Spinal cord (tissue), 10 donors: Measurements from ENCODE around the gene GRB2. TPM values are rescaled to one million over a fixed set of nuclear protein-coding genes. Genes with fewer than 3 reads are reported as not detected.
"Not testable (repeated sequence)": the region's sequence is repeated elsewhere in the genome, so short reads cannot be mapped to it uniquely, and the experiment has no call there.

Source experiments
- DNase-seq, 6 donors: peaks; one replicate each; pipeline versions ENCODE4 v3.0.0 to v3.0.0-alpha.2; 2013 to 2015; ENCODE audit warnings: low spot score in 6 of 6, low read depth in 4 of 6
- H3K27ac ChIP-seq: one replicate; pipeline ENCODE4 v1.5.1; 2013; ENCODE audit warnings: low read depth, low read length, control low read depth
- H3K27me3 ChIP-seq: one replicate; pipeline ENCODE4 v1.6.1; 2013; ENCODE audit warnings: low read length; ENCODE audit not compliant: control insufficient read depth, insufficient read depth
- H3K36me3 ChIP-seq: one replicate; pipeline ENCODE4 v1.6.1; 2013; ENCODE audit warnings: low read length; ENCODE audit not compliant: control insufficient read depth, insufficient read depth
- H3K4me1 ChIP-seq: one replicate; pipeline ENCODE4 v1.6.1; 2013; ENCODE audit warnings: low read length; ENCODE audit not compliant: control insufficient read depth, insufficient read depth
- H3K4me3 ChIP-seq: one replicate; pipeline ENCODE4 v1.5.1; 2013; ENCODE audit warnings: low read depth, low read length, control low read depth
- H3K9me3 ChIP-seq: one replicate; pipeline ENCODE4 v1.6.1; 2013; ENCODE audit warnings: low read length; ENCODE audit not compliant: control insufficient read depth, insufficient read depth
- WGBS: methylation state at CpG from one replicate; pipeline ENCODE4 v1.1.5; 2013; ENCODE audit warnings: missing lambda C conversion rate; ENCODE audit not compliant: insufficient coverage; 5-methylcytosine and 5-hydroxymethylcytosine counted together
- long read RNA-seq, 4 donors: transcript quantifications; one replicate each; lab custom pipeline, GENCODE V29; 2026
- polyA plus RNA-seq, 2 donors: library from polyadenylated mRNA; unstranded; fragments of 120-200 nt; gene quantifications; one replicate each; pipeline ENCODE4 v1.2.1, GENCODE V29; 2013; ENCODE audit not compliant: insufficient read length in 2 of 2
- total RNA-seq, 2 donors: library from RNA; depleted of rRNA in 1 of 2; stranded (reverse); fragments of 120-200 nt in 1 of 2; fragments of >200 nt in 1 of 2; gene quantifications; one replicate each; pipeline versions ENCODE4 v1.2.3 to v1.2.4, GENCODE V29; 2013 to 2014
- donor health status: healthy.

GRB2 gene
- 10 to 100 TPM; 86.6 to 91.8 TPM for total RNA-seq
- 100 to 1,000 TPM; 167 to 205 TPM for polyA plus RNA-seq
- long read RNA-seq, donor 1, transcript GRB2-202 (6 exons, 3,248 nt): minor isoform, 34 of 173 reads
- long read RNA-seq, donor 1, transcript GRB2-205 (5 exons, 3,182 nt): major isoform, 43 of 173 reads
- long read RNA-seq, donor 1, partial matches to known transcripts: 95 of 173 reads
- long read RNA-seq, donor 1, other reads (novel, unspliced or antisense): 0 of 173 reads
- long read RNA-seq, donor 2, transcript GRB2-205 (5 exons, 3,182 nt): minor isoform, 11 of 36 reads
- long read RNA-seq, donor 2, transcript GRB2-202 (6 exons, 3,248 nt): major isoform, 14 of 36 reads
- long read RNA-seq, donor 2, partial matches to known transcripts: 9 of 36 reads
- long read RNA-seq, donor 2, other reads (novel, unspliced or antisense): 0 of 36 reads
- long read RNA-seq, donor 3, transcript GRB2-205 (5 exons, 3,182 nt): major isoform, 20 of 52 reads
- long read RNA-seq, donor 3, transcript GRB2-202 (6 exons, 3,248 nt): minor isoform, 17 of 52 reads
- long read RNA-seq, donor 3, partial matches to known transcripts: 15 of 52 reads
- long read RNA-seq, donor 3, other reads (novel, unspliced or antisense): 0 of 52 reads
- long read RNA-seq, donor 4, transcript GRB2-202 (6 exons, 3,248 nt): major isoform, 16 of 24 reads
- long read RNA-seq, donor 4, transcript GRB2-205 (5 exons, 3,182 nt): minor isoform, 8 of 24 reads
- long read RNA-seq, donor 4, partial matches to known transcripts: 0 of 24 reads
- long read RNA-seq, donor 4, other reads (novel, unspliced or antisense): 0 of 24 reads

GRCh38 chr17:75405365-75406221 is at the start of gene GRB2:
TSS of gene GRB2 (minus strand) at chr17:75405678. CDS start at chr17:75393628, 12,050 bp downstream.
- Histone ChIP-seq H3K27ac (peak within 1 kb of the TSS; percentile 91), H3K36me3 (no peaks in the 10 kb centered on the region), H3K27me3 (no peaks in the 10 kb centered on the region), H3K4me1 (peaks cover 9% of the 10 kb centered on the region), H3K9me3 (no peaks in the 10 kb centered on the region), H3K4me3 (peak within 1 kb of the TSS; percentile 97)
- WGBS: under 1% methylated on average over 70 of the region's 74 CpGs
- peak; percentile 87 to 99 (median 94) for DNase-seq

GRCh38 chr17:75454672-75455071 is 49.2 kb upstream of the GRB2 start:
- not testable (repeated sequence) for H3K27ac ChIP-seq, H3K9me3 ChIP-seq, H3K36me3 ChIP-seq, H3K4me1 ChIP-seq, DNase-seq, H3K4me3 ChIP-seq, H3K27me3 ChIP-seq
- no CpG with 5 or more reads among the region's 3 CpGs for WGBS

- Histone ChIP-seq H3K36me3 (no peaks in the 10 kb centered on the region), H3K9me3 (no peaks in the 10 kb centered on the region), H3K4me1 (peaks cover 8% of the 10 kb centered on the region), H3K27ac (no peak overlapping the region), H3K4me3 (no peak overlapping the region), H3K27me3 (no peaks in the 10 kb centered on the region)
- DNase-seq: no peak
These were observed 48.7 kb upstream of the GRB2 start for GRCh38 chr17:75454193-75454592.

GRCh38 chr17:75450270-75450669 is 44.8 kb upstream of the GRB2 start:
- no peak overlapping the region for H3K27ac ChIP-seq
- 93% methylated on average over 3 of the region's 4 CpGs for WGBS

GRCh38 chr17:75447951-75448856 is 42.7 kb upstream of the GRB2 start:
- 88% methylated on average over 16 of the region's 17 CpGs for WGBS
- Histone ChIP-seq H3K27me3 (no peaks in the 10 kb centered on the region), H3K27ac (no peak overlapping the region), H3K36me3 (no peaks in the 10 kb centered on the region), H3K9me3 (no peaks in the 10 kb centered on the region), H3K4me3 (no peak overlapping the region), H3K4me1 (peaks cover 8% of the 10 kb centered on the region)
- no peak for DNase-seq

More at GRCh38 chr17:75450270-75450669, 44.8 kb upstream of the GRB2 start:
- Histone ChIP-seq H3K9me3 (no peaks in the 10 kb centered on the region), H3K4me1 (no peaks in the 10 kb centered on the region), H3K36me3 (no peaks in the 10 kb centered on the region), H3K4me3 (no peak overlapping the region), H3K27me3 (no peaks in the 10 kb centered on the region)
- DNase-seq: no peak

GRCh38 chr17:75445896-75446295 is 40.4 kb upstream of the GRB2 start:
- not testable (repeated sequence) for H3K4me3 ChIP-seq

GRCh38 chr17:75445296-75445695 is 39.8 kb upstream of the GRB2 start:
- no peak overlapping the region for H3K27ac ChIP-seq
- H3K27me3 ChIP-seq: no peaks in the 10 kb centered on the region
- no peaks in the 10 kb centered on the region for H3K36me3 ChIP-seq
- peak in 1 of 6 donors; percentile 71 for DNase-seq
- H3K4me3 ChIP-seq: no peak overlapping the region
- 77% methylated on average over 3 of the region's 3 CpGs for WGBS
- peaks cover 8% of the 10 kb centered on the region for H3K4me1 ChIP-seq
- no peaks in the 10 kb centered on the region for H3K9me3 ChIP-seq

More at GRCh38 chr17:75445896-75446295, 40.4 kb upstream of the GRB2 start:
- DNase-seq, H3K27me3 ChIP-seq, H3K4me1 ChIP-seq, H3K27ac ChIP-seq, H3K36me3 ChIP-seq, H3K9me3 ChIP-seq: not testable (repeated sequence)
- whole genome bisulfite sequencing: 100% methylated on average over 1 of the region's 6 CpGs

- Histone ChIP-seq H3K27me3 (no peaks in the 10 kb centered on the region), H3K36me3 (no peaks in the 10 kb centered on the region), H3K4me3 (no peak overlapping the region), H3K9me3 (no peaks in the 10 kb centered on the region), H3K27ac (no peak overlapping the region), H3K4me1 (peaks cover 8% of the 10 kb centered on the region)
- no peak for DNase-seq
- no CpG with 5 or more reads among the region's 4 CpGs for WGBS
These were observed 37.0 kb upstream of the GRB2 start for GRCh38 chr17:75442168-75443103.
